ENCODE measurements around the gene NLGN4Y.

DNA sequence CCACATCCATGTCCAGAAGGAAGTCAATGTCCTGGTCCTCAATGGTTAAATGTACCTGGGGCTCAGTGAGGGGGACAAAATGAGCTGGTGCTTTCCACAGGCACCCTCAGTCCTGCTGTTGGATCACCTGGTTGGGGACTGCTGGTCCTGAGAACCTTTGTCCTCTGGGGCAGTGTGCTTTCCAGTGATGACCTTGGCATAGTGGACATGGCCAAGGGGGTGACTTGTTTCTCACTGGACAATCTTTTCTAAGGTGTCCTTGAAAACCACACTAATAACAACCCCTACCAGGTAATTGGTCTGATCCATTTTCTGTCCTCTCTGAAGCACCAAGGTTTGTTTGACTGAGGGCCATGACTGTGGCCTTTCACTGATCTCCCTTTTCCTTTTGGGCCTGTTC is 294.1 kb downstream of the NLGN4Y start:
- TF ChIP-seq, protein P1, sequence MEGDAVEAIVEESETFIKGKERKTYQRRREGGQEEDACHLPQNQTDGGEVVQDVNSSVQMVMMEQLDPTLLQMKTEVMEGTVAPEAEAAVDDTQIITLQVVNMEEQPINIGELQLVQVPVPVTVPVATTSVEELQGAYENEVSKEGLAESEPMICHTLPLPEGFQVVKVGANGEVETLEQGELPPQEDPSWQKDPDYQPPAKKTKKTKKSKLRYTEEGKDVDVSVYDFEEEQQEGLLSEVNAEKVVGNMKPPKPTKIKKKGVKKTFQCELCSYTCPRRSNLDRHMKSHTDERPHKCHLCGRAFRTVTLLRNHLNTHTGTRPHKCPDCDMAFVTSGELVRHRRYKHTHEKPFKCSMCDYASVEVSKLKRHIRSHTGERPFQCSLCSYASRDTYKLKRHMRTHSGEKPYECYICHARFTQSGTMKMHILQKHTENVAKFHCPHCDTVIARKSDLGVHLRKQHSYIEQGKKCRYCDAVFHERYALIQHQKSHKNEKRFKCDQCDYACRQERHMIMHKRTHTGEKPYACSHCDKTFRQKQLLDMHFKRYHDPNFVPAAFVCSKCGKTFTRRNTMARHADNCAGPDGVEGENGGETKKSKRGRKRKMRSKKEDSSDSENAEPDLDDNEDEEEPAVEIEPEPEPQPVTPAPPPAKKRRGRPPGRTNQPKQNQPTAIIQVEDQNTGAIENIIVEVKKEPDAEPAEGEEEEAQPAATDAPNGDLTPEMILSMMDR (IDR thresholded peaks at IDR 0.05; ENCODE audit: insufficient read depth, low read length): no peak
- TF ChIP-seq SPI1 (IDR thresholded peaks at IDR 0.05; ENCODE audit: borderline replicate concordance, low read depth): no peak
- TF ChIP-seq POLR2AphosphoS5 (IDR thresholded peaks at IDR 0.05; ENCODE audit: low read depth): no peak

Measured in HL-60 (cell line).